SU-DHL-6 (cell line): ENCODE data around the gene TLN1.

Source experiments
- CTCF ChIP-seq: fragments of 200-600 bp; sonication (generic); IDR thresholded peaks from one replicate; pipeline ENCODE4 v1.5.1; 2017; ENCODE audit warnings: antibody characterized with exemption, mild to moderate bottlenecking, low read length, moderate library complexity; ENCODE audit not compliant: insufficient read depth, poor library complexity, severe bottlenecking
- EZH2phosphoT487 ChIP-seq: fragments of 200-600 bp; sonication (generic), shearing (Covaris generic); conservative IDR thresholded peaks from 2 replicates; pipeline ENCODE4 v1.6.1; 2018; ENCODE audit warnings: mild to moderate bottlenecking, antibody characterized with exemption, low read length, moderate library complexity, mixed read lengths

- no peak for TF ChIP-seq CTCF
- TF ChIP-seq EZH2phosphoT487, result no peak
Measured at GRCh38 chr9:35675732-35676392, 56.1 kb downstream of the TLN1 start.
